Measurements from ENCODE around the gene ZNF536. TPM values are rescaled to one million over a fixed set of nuclear protein-coding genes. Genes with fewer than 3 reads are reported as not detected.

Gene ZNF536
- total and polyA plus RNA-seq, 9 of the 15 experiments (the other 6 are each of a cell fraction or from before 2014, with no cell fraction given), result not detected

- no peaks in the 10 kb centered on the region for H3K9me3 ChIP-seq (replicated peaks; ENCODE audit: control insufficient read depth, insufficient read depth, low read depth, low read length)
- H3K9me1 ChIP-seq (ENCODE audit: control insufficient read depth, insufficient read depth, low read length), result no peaks in the 10 kb centered on the region
- BruUV-seq (replicated peaks), result no TSS peak
- no peak overlapping the region for H3K9ac ChIP-seq (ENCODE audit: insufficient read depth in 1 of 2, low read depth in 2 of 2, low read length in 2 of 2)
- no peak overlapping the region for H2AFZ ChIP-seq (ENCODE audit: low read depth, low read length)
- intact Hi-C loops (cut with micrococcal nuclease), result no loop called here
- no peak for FAIRE-seq
- 0% methylated on average over 11 of the region's 11 CpGs for WGBS (ENCODE audit: insufficient coverage, low coverage, missing lambda C conversion rate)
- no peaks in the 10 kb centered on the region for H3K79me2 ChIP-seq (ENCODE audit: control insufficient read depth, insufficient read depth, low read length)
- POLR2A ChIA-PET, result no interaction called here
- ATAC-seq, result no peak
- H4K20me1 ChIP-seq (replicated peaks; ENCODE audit: control insufficient read depth, insufficient read depth, low read length), result no peaks in the 10 kb centered on the region
- H3K4me3 ChIP-seq, result no peak overlapping the region
- H3K4me1 ChIP-seq (replicated peaks in 1 of 2; ENCODE audit: control insufficient read depth in 2 of 2, insufficient read depth in 2 of 2, low read length in 2 of 2), result no peaks in the 10 kb centered on the region
- in situ Hi-C loops (cut with MboI), result no loop called here
- H3K4me2 ChIP-seq (ENCODE audit: insufficient read depth, low read length), result no peak overlapping the region
- H3K27me3 ChIP-seq (ENCODE audit: control insufficient read depth in 2 of 2, insufficient read depth in 2 of 2, low read length in 2 of 2), result peaks cover 6 to 32% of the 10 kb centered on the region in 2 experiments; a peak in 4 of 5 replicates
- CTCF ChIA-PET (ENCODE audit: low intra/inter-chr PET ratio), result no interaction called here
- no peak overlapping the region for H3K27ac ChIP-seq (ENCODE audit: extremely low read depth, low read depth, low read length)
- no peak for DNase-seq (ENCODE audit: extremely low read depth in 1 of 4, low spot score in 3 of 4)
- H3K36me3 ChIP-seq (ENCODE audit: control insufficient read depth, insufficient read depth, low read length), result no peaks in the 10 kb centered on the region
- TF ChIP-seq RBBP5 (IDR thresholded peaks at IDR 0.05; ENCODE audit: borderline replicate concordance, insufficient read depth, low read length, poor library complexity, severe bottlenecking), result no peak
- TF ChIP-seq RBFOX2 (IDR thresholded peaks at IDR 0.05; ENCODE audit: low read depth, low read length), result no peak
- no peak for TF ChIP-seq RNF2 (IDR thresholded peaks at IDR 0.05)
- no peak for TF ChIP-seq POLR2G (IDR thresholded peaks at IDR 0.05; ENCODE audit: low read depth, low read length)
- no peak for TF ChIP-seq LEF1 (IDR thresholded peaks at IDR 0.05)
- no peak for TF ChIP-seq TRIM24 (IDR thresholded peaks at IDR 0.05)
- TF ChIP-seq TFAM (CRISPR knock-in tag; conservative IDR thresholded peaks at IDR 0.05), result no peak
- TF ChIP-seq RFX1 (IDR thresholded peaks at IDR 0.05), result no peak
- no peak for TF ChIP-seq VEZF1 (CRISPR knock-in tag; IDR thresholded peaks at IDR 0.05)
- TF ChIP-seq, protein P1, sequence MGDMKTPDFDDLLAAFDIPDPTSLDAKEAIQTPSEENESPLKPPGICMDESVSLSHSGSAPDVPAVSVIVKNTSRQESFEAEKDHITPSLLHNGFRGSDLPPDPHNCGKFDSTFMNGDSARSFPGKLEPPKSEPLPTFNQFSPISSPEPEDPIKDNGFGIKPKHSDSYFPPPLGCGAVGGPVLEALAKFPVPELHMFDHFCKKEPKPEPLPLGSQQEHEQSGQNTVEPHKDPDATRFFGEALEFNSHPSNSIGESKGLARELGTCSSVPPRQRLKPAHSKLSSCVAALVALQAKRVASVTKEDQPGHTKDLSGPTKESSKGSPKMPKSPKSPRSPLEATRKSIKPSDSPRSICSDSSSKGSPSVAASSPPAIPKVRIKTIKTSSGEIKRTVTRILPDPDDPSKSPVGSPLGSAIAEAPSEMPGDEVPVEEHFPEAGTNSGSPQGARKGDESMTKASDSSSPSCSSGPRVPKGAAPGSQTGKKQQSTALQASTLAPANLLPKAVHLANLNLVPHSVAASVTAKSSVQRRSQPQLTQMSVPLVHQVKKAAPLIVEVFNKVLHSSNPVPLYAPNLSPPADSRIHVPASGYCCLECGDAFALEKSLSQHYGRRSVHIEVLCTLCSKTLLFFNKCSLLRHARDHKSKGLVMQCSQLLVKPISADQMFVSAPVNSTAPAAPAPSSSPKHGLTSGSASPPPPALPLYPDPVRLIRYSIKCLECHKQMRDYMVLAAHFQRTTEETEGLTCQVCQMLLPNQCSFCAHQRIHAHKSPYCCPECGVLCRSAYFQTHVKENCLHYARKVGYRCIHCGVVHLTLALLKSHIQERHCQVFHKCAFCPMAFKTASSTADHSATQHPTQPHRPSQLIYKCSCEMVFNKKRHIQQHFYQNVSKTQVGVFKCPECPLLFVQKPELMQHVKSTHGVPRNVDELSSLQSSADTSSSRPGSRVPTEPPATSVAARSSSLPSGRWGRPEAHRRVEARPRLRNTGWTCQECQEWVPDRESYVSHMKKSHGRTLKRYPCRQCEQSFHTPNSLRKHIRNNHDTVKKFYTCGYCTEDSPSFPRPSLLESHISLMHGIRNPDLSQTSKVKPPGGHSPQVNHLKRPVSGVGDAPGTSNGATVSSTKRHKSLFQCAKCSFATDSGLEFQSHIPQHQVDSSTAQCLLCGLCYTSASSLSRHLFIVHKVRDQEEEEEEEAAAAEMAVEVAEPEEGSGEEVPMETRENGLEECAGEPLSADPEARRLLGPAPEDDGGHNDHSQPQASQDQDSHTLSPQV (IDR thresholded peaks at IDR 0.05), result no peak
- TF ChIP-seq, protein P2, sequence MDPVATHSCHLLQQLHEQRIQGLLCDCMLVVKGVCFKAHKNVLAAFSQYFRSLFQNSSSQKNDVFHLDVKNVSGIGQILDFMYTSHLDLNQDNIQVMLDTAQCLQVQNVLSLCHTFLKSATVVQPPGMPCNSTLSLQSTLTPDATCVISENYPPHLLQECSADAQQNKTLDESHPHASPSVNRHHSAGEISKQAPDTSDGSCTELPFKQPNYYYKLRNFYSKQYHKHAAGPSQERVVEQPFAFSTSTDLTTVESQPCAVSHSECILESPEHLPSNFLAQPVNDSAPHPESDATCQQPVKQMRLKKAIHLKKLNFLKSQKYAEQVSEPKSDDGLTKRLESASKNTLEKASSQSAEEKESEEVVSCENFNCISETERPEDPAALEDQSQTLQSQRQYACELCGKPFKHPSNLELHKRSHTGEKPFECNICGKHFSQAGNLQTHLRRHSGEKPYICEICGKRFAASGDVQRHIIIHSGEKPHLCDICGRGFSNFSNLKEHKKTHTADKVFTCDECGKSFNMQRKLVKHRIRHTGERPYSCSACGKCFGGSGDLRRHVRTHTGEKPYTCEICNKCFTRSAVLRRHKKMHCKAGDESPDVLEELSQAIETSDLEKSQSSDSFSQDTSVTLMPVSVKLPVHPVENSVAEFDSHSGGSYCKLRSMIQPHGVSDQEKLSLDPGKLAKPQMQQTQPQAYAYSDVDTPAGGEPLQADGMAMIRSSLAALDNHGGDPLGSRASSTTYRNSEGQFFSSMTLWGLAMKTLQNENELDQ (CRISPR knock-in tag; IDR thresholded peaks at IDR 0.05; ENCODE audit: borderline replicate concordance), result no peak
- no peak for TF ChIP-seq ZNF655 (CRISPR knock-in tag; IDR thresholded peaks at IDR 0.05)
- no peak for TF ChIP-seq ZNF561 (CRISPR knock-in tag; conservative IDR thresholded peaks at IDR 0.05)
- no peak for TF ChIP-seq ZNF282 (CRISPR knock-in tag; IDR thresholded peaks at IDR 0.05)
Measured at GRCh38 chr19:30551271-30551670, 179.1 kb downstream of the ZNF536 start.
